NCI-H524 (cell line): ENCODE data around the gene PROM2.

ENCODE experiments used
- DNase-seq, 2 experiments: peaks; one replicate each; lab custom pipeline; 2025; lab: John Stamatoyannopoulos, UW

PROM2 gene

GRCh38 chr2:95320986-95321767 lies 46.9 kb downstream of the PROM2 start:
- no peak for DNase-seq

GRCh38 chr2:95323347-95324155 lies 49.3 kb downstream of the PROM2 start:
- peak; percentile 16 to 40 for DNase-seq

GRCh38 chr2:95325026-95325425 lies 50.8 kb downstream of the PROM2 start:
- no peak for DNase-seq

- DNase-seq: no peak
Observed at GRCh38 chr2:95325590-95326432, 51.6 kb downstream of the PROM2 start.

- DNase-seq: no peak
Observed at GRCh38 chr2:95326433-95327140, 52.3 kb downstream of the PROM2 start.

- no peak for DNase-seq
Observed at GRCh38 chr2:95327861-95328260, 53.6 kb downstream of the PROM2 start.

- DNase-seq: no peak
Observed at GRCh38 chr2:95328358-95329125, 54.3 kb downstream of the PROM2 start.

GRCh38 chr2:95329401-95329800 lies 55.2 kb downstream of the PROM2 start:
- DNase-seq: no peak

- no peak for DNase-seq
Observed at GRCh38 chr2:95329891-95330793, 55.9 kb downstream of the PROM2 start.

GRCh38 chr2:95330794-95331338 lies 56.6 kb downstream of the PROM2 start:
- no peak for DNase-seq

GRCh38 chr2:95331606-95332005 lies 57.4 kb downstream of the PROM2 start:
- DNase-seq: no peak

- DNase-seq: no peak
Observed at GRCh38 chr2:95332036-95332435, 57.8 kb downstream of the PROM2 start.

- no peak for DNase-seq
Observed at GRCh38 chr2:95333056-95333455, 58.8 kb downstream of the PROM2 start.

- peak in 1 of 2 experiments; percentile 11 for DNase-seq
Observed at GRCh38 chr2:95333888-95334338, 59.7 kb downstream of the PROM2 start.

- no peak for DNase-seq
Observed at GRCh38 chr2:95334916-95335641, 60.8 kb downstream of the PROM2 start.

GRCh38 chr2:95336406-95336805 lies 62.2 kb downstream of the PROM2 start:
- DNase-seq: no peak

GRCh38 chr2:95337829-95338228 lies 63.6 kb downstream of the PROM2 start:
- DNase-seq: no peak
